ENCODE results near the gene BTG1.
"Not testable (repeated sequence)": the region's sequence is repeated elsewhere in the genome, so short reads cannot be mapped to it uniquely, and the experiment has no call there.

The BTG1 gene

DNA sequence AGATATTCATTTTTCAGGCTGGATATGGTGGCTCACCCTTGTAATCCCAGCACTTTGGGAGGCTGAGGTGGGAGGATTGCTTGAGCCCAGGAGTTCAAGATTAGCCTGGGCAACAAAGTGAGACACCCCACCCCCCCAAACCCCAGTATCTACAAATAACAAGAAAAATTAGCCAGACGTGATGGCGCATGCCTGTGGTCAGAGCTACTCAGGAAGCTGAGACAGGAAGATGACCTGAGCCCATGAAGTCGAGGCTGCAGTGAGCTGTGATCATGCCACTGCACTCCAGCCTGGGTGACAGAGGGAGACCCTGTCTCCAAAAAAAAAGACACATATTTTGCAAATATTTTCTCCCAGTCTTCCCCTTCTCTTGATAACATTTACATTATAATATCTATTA, 51.3 kb downstream of the BTG1 start:
- not testable (repeated sequence) for DNase-seq
